Muscle layer of duodenum (tissue), 2 donors: ENCODE results near the gene CACNB4.
"Not testable (repeated sequence)": the region's sequence is repeated elsewhere in the genome, so short reads cannot be mapped to it uniquely, and the experiment has no call there.

Experiments
- H3K27ac ChIP-seq: one replicate; pipeline ENCODE4 v1.7.0; 2013; ENCODE audit warnings: mild to moderate bottlenecking, low read length
- H3K27me3 ChIP-seq: one replicate; pipeline ENCODE4 v1.7.0; 2013; ENCODE audit warnings: low read depth, mild to moderate bottlenecking, control low read depth, low read length
- H3K36me3 ChIP-seq, 2 donors: one replicate each; pipeline ENCODE4 v1.7.0; 2013; ENCODE audit warnings: low read length in 2 of 2, control low read depth in 1 of 2, mild to moderate bottlenecking in 1 of 2; ENCODE audit not compliant: insufficient read depth in 2 of 2, control insufficient read depth in 1 of 2
- H3K4me1 ChIP-seq, 2 donors: one replicate each; pipeline ENCODE4 v1.7.0; 2013; ENCODE audit warnings: low read length in 2 of 2, mild to moderate bottlenecking in 2 of 2, control low read depth in 1 of 2, moderate library complexity in 1 of 2; ENCODE audit not compliant: insufficient read depth in 2 of 2, control insufficient read depth in 1 of 2
- H3K4me3 ChIP-seq, 2 donors: one replicate each; pipeline ENCODE4 v1.7.0; 2013; ENCODE audit warnings: low read length in 2 of 2, low read depth in 1 of 2, mild to moderate bottlenecking in 1 of 2
- H3K9me3 ChIP-seq, 2 donors: one replicate each; pipeline ENCODE4 v1.7.0; 2013; ENCODE audit warnings: low read length in 2 of 2, control low read depth in 1 of 2, mild to moderate bottlenecking in 1 of 2; ENCODE audit not compliant: control insufficient read depth in 1 of 2
- donor health status: healthy.

Gene CACNB4

GRCh38 chr2:152098496-152099366, at the start of gene CACNB4:
TSS of gene CACNB4 (minus strand) at chr2:152099044.
- Histone ChIP-seq H3K27me3 (peaks cover 19% of the 10 kb centered on the region), H3K36me3 (no peaks in the 10 kb centered on the region), H3K27ac (peak within 1 kb of the TSS; percentile 4), H3K9me3 (no peaks in the 10 kb centered on the region), H3K4me1 (peaks cover 4 to 16% of the 10 kb centered on the region in 2 donors), H3K4me3 (peak within 1 kb of the TSS; percentile 60 to 90)

DNA sequence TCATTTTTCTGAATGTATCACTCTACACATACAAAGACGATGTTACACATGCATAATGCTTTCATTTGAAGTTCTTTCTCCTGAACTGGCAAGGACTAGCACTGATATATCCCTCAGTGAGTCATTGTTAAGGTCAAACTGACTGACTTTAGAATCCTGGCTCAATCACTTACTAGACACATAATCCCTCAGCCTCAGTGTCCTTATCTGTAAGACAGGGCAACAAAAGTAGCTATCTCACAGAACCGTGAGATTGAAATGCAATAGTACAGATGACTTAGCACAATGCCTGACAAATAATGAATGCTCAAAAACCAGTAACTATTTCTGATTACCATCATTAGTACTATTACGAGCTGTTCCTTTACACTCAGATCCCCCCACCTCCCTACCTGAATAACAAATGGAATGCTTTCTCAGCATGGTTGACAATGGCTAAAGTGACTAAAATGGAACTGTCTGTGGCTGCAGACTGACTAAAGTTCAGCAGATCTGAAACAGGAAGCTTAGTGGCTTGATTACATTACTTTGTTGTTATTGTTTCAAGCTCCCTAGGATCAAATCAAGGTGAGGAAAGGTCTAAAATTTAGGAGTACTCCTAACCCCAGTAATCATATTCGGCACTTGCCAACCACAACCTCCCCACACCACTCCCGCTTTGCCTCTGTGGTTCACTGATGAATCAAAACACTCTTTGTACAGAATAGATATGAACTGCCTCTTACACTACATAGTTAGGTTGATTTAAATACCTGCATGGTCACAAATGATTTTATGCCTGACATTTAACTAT, 35.8 kb upstream of the CACNB4 start:
- H3K36me3 ChIP-seq, result peaks cover 0 to 11% of the 10 kb centered on the region in 2 donors
- H3K4me3 ChIP-seq, result no peak overlapping the region
- no peaks in the 10 kb centered on the region for H3K4me1 ChIP-seq
- no peak overlapping the region for H3K27ac ChIP-seq
- H3K27me3 ChIP-seq, result no peaks in the 10 kb centered on the region
- H3K9me3 ChIP-seq, result no peaks in the 10 kb centered on the region

GRCh38 chr2:152132306-152132705, 33.5 kb upstream of the CACNB4 start:
- H3K27me3 ChIP-seq, result no peaks in the 10 kb centered on the region
- no peak overlapping the region for H3K27ac ChIP-seq
- no peaks in the 10 kb centered on the region for H3K4me1 ChIP-seq
- no peak overlapping the region for H3K4me3 ChIP-seq
- peaks cover 0 to 15% of the 10 kb centered on the region in 2 donors for H3K36me3 ChIP-seq
- H3K9me3 ChIP-seq, result no peaks in the 10 kb centered on the region

GRCh38 chr2:152127628-152128027, 28.8 kb upstream of the CACNB4 start:
- H3K9me3 ChIP-seq, result no peaks in the 10 kb centered on the region
- H3K27me3 ChIP-seq, result no peaks in the 10 kb centered on the region
- H3K36me3 ChIP-seq, result peaks cover 11 to 35% of the 10 kb centered on the region in 2 donors
- H3K4me3 ChIP-seq, result no peak overlapping the region
- H3K4me1 ChIP-seq, result no peaks in the 10 kb centered on the region
- no peak overlapping the region for H3K27ac ChIP-seq

DNA sequence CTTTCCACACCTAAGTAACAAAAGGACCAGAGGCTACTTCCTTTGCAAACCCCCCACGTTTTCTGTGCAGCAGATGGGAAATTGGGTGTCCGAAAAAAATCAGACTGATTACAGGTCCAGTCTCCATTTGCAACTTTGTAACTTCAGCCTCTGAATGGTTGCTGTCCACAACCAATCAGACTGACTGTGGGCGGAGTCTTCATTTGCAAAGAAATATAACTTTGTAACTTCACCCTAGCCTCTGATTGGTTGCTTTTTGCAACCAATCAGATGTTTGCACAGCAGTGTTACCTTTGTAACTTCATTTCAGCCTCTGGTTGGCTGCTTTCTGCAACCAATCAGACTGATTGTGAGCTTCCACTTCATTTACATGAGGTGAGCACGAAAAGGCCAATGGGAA, 27.8 kb upstream of the CACNB4 start:
- Histone ChIP-seq H3K36me3 (peaks cover 11 to 35% of the 10 kb centered on the region in 2 donors), H3K27me3 (no peaks in the 10 kb centered on the region), H3K4me1 (no peaks in the 10 kb centered on the region), H3K9me3 (no peaks in the 10 kb centered on the region), H3K27ac (no peak overlapping the region), H3K4me3 (no peak overlapping the region)

GRCh38 chr2:152122161-152122560, 23.3 kb upstream of the CACNB4 start:
- no peaks in the 10 kb centered on the region for H3K9me3 ChIP-seq
- H3K27me3 ChIP-seq, result no peaks in the 10 kb centered on the region
- H3K4me1 ChIP-seq, result no peaks in the 10 kb centered on the region
- H3K27ac ChIP-seq, result no peak overlapping the region
- H3K36me3 ChIP-seq, result peaks cover 20 to 28% of the 10 kb centered on the region in 2 donors
- H3K4me3 ChIP-seq, result no peak overlapping the region

- Histone ChIP-seq H3K4me1 (no peaks in the 10 kb centered on the region), H3K9me3 (no peaks in the 10 kb centered on the region), H3K27ac (no peak overlapping the region), H3K4me3 (no peak overlapping the region), H3K27me3 (no peaks in the 10 kb centered on the region), H3K36me3 (peaks cover 18 to 26% of the 10 kb centered on the region in 2 donors)
These were observed 21.6 kb upstream of the CACNB4 start for GRCh38 chr2:152120430-152120829.

- H3K36me3 ChIP-seq, result peaks cover 8 to 9% of the 10 kb centered on the region in 2 donors
These were observed 17.1 kb upstream of the CACNB4 start for GRCh38 chr2:152115952-152116351.

DNA sequence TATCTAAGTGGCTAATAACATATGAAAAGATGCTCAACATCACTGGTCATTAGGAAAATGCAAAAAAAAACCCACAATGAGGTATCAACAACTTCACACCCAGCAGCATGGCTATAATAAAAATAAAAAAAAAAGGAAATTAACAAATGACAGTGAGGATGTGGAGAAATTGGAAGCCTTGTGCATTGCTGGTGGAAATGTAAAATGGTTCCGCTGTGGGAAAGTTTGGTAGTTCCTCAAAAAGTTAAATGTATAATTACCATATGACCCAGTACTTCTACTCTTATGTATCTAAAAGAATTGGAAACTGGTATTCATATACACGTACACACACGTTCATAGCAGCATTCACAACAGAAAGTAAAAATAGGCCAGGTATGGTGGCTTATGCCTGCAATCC, 15.5 kb upstream of the CACNB4 start:
- no peaks in the 10 kb centered on the region for H3K9me3 ChIP-seq
- no peak overlapping the region for H3K4me3 ChIP-seq
- no peak overlapping the region for H3K27ac ChIP-seq
- H3K27me3 ChIP-seq, result no peaks in the 10 kb centered on the region
- H3K36me3 ChIP-seq, result peaks cover 3 to 6% of the 10 kb centered on the region in 2 donors
- no peaks in the 10 kb centered on the region for H3K4me1 ChIP-seq

More at GRCh38 chr2:152115952-152116351, 17.1 kb upstream of the CACNB4 start:
- Histone ChIP-seq H3K4me1 (no peaks in the 10 kb centered on the region), H3K27ac (no peak overlapping the region), H3K4me3 (no peak overlapping the region), H3K9me3 (no peaks in the 10 kb centered on the region), H3K27me3 (no peaks in the 10 kb centered on the region)

DNA sequence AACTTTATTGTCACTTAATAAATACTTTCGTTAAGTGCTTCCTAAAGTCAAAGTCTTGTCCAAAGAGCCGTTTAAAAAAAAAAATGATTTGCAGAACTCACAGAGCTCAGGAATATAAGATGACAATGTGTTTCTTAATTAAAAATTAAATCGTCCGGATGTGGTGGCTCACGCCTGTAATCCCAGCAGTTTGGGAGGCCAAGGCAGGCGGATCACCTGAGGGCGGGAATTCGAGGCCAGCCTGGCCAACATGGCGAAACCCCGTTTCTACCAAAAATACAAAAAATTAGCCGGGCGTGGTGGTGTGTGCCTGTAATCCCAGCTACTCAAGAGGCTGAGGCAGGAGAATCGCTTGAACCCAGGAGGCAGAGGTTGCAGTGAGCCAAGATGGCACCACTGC, 8.3 kb upstream of the CACNB4 start:
- H3K27me3 ChIP-seq, H3K4me1 ChIP-seq, H3K36me3 ChIP-seq, H3K4me3 ChIP-seq, H3K9me3 ChIP-seq, H3K27ac ChIP-seq: not testable (repeated sequence)

GRCh38 chr2:152106464-152106863, 7.6 kb upstream of the CACNB4 start:
- no peaks in the 10 kb centered on the region for H3K4me1 ChIP-seq
- no peaks in the 10 kb centered on the region for H3K9me3 ChIP-seq
- H3K27me3 ChIP-seq, result no peaks in the 10 kb centered on the region
- H3K4me3 ChIP-seq, result no peak overlapping the region
- no peak overlapping the region for H3K27ac ChIP-seq
- H3K36me3 ChIP-seq, result no peaks in the 10 kb centered on the region
